Testis (tissue), 2 donors: ENCODE measurements around the gene NELFCD.

ENCODE experiments used
- POLR2A ChIP-seq: fragments of 450-650 bp; IDR thresholded peaks from one replicate; pipeline ENCODE4 v1.6.1; 2017; ENCODE audit warnings: antibody characterized with exemption, mild to moderate bottlenecking, moderate library complexity
- TF ChIP-seq, protein P1 (sequence below), 3 experiments: fragments of 450-650 bp in 2 of 3; fragments of 200-600 bp in 1 of 3; sonication (generic) in 1 of 3; IDR thresholded peaks; one replicate each; pipeline ENCODE4 v1.5.1; 2016 to 2019; ENCODE audit warnings: antibody characterized with exemption in 3 of 3, mild to moderate bottlenecking in 2 of 3, moderate library complexity in 1 of 3

DNA sequence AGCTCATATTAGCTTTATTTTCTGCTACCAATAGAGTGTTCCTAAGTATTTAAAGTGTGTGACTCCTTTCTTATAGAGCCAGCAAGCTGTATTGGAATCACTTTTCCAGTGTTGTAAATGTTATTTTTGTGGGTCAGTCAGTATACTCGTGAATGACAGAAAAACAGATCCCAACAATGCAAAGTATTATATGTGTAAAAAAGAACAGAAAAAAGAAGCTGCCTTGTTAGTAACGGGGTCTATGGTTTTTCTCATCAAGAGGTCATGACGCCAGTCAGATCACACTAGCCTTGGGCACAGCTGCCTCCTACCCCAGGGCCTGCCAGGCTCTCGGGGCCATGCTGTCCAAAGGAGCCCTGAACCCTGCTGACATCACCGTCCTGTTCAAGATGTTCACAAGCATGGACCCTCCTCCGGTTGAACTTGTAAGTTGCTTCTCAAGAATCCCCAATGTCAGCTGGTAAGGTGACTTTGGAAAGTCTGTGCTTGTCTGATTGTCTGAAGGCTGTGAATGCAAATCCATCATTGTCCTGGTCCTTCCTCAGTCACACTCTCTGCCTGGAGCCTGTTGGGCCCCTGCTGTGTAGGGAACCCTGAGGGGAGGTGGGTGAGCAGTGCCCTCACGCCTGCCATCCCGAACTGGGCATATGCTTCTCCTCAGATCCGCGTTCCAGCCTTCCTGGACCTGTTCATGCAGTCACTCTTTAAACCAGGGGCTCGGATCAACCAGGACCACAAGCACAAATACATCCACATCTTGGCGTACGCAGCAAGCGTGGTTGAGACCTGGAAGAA lies 9.8 kb downstream of the NELFCD start:
- TF ChIP-seq, protein P1, sequence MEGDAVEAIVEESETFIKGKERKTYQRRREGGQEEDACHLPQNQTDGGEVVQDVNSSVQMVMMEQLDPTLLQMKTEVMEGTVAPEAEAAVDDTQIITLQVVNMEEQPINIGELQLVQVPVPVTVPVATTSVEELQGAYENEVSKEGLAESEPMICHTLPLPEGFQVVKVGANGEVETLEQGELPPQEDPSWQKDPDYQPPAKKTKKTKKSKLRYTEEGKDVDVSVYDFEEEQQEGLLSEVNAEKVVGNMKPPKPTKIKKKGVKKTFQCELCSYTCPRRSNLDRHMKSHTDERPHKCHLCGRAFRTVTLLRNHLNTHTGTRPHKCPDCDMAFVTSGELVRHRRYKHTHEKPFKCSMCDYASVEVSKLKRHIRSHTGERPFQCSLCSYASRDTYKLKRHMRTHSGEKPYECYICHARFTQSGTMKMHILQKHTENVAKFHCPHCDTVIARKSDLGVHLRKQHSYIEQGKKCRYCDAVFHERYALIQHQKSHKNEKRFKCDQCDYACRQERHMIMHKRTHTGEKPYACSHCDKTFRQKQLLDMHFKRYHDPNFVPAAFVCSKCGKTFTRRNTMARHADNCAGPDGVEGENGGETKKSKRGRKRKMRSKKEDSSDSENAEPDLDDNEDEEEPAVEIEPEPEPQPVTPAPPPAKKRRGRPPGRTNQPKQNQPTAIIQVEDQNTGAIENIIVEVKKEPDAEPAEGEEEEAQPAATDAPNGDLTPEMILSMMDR (IDR thresholded peaks at IDR 0.05) = no peak
- TF ChIP-seq POLR2A = no peak
